Measurements from ENCODE around the gene TBC1D24.
"Not testable (repeated sequence)": the region's sequence is repeated elsewhere in the genome, so short reads cannot be mapped to it uniquely, and the experiment has no call there.

Gene TBC1D24

GRCh38 chr16:2474877-2475412 lies at the start of gene TBC1D24:
TBC1D24 (plus strand) TSS chr16:2475127; CDS start chr16:2496149, 21,022 bp downstream.
- peak; percentile 99 for DNase-seq (ENCODE audit: low spot score)

DNA sequence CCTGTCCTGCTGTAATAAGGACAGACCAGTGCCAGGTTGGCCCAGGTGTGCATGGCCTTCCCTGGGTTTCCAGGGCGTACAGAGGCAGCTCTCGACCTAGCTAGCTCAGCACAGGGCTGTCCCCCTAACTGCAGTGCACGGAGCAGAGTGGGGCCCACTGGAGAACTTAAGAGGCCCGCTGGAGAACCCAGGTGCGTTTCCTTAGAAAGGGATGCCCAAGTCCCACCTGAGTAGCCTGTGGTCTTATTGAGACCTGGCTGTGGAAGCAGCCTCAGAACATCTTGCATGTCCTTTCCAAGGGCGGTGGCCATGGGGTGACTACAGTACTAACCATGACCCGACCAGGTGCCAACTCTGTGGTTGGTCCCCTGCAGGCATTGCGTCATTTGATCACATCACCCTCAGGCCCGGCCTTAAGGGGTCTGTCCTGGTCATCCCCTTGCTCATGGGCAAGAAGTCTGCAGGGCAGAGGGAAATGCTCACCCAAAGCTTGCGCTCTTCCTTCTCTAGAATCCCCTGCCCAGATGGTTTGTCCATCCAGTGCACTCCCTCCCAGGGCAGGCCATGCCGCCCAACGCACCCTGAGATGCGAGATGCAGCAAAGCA lies 49.0 kb upstream of the TBC1D24 start:
- DNase-seq (ENCODE audit: low spot score): no peak

- no peak for DNase-seq (ENCODE audit: low spot score)
Observed at GRCh38 chr16:2426941-2427361, 48.0 kb upstream of the TBC1D24 start.

GRCh38 chr16:2427526-2427925 lies 47.4 kb upstream of the TBC1D24 start:
- no peak for DNase-seq (ENCODE audit: low spot score)

- DNase-seq (ENCODE audit: low spot score): peak; percentile 45
Observed at GRCh38 chr16:2428051-2428783, 46.7 kb upstream of the TBC1D24 start.

- DNase-seq (ENCODE audit: low spot score): no peak
Observed at GRCh38 chr16:2428784-2429033, 46.2 kb upstream of the TBC1D24 start.

DNA sequence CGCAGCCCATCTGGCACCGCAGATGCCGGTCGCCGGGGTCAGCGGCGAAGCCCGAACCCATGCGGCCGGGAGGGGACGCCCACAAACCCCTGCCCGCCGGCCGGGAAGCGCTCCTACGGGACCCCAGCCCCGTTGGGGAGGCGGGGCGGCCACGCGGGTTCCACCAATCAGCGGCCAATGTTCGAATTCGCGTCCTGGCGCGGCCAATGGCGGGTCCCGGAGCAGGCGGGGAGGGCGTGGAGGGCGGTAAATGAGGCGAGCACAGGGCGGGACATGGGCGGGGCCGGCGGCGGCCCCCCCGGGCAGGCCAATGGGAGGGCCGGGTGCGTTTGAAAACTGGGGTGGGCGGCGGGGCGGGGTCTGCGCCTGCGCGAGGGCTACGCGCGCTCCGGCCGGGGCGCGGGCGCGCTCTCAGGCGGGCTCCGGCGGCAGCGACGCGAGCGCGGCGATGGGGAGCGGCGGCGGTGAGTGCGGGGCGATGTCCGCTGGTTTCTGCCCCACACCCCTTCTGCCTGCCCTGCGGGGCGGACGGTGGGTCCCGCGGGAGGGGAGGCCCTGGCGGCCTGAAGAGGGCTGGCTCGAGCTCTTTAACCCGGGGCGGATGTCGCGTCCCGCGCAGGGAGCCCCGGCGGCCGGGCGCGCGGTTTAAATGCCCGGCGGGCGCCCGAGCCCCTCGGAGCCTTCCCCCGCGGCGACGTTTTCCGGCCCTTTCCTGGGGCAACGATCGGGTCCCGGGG lies 45.7 kb upstream of the TBC1D24 start, which contains the start of gene CCNF:
Gene CCNF (plus strand): TSS at position 414 of the 737 bp plus-strand sequence. CDS start 35 bp downstream, at position 449.
- peak; percentile 94 for DNase-seq (ENCODE audit: low spot score)

DNA sequence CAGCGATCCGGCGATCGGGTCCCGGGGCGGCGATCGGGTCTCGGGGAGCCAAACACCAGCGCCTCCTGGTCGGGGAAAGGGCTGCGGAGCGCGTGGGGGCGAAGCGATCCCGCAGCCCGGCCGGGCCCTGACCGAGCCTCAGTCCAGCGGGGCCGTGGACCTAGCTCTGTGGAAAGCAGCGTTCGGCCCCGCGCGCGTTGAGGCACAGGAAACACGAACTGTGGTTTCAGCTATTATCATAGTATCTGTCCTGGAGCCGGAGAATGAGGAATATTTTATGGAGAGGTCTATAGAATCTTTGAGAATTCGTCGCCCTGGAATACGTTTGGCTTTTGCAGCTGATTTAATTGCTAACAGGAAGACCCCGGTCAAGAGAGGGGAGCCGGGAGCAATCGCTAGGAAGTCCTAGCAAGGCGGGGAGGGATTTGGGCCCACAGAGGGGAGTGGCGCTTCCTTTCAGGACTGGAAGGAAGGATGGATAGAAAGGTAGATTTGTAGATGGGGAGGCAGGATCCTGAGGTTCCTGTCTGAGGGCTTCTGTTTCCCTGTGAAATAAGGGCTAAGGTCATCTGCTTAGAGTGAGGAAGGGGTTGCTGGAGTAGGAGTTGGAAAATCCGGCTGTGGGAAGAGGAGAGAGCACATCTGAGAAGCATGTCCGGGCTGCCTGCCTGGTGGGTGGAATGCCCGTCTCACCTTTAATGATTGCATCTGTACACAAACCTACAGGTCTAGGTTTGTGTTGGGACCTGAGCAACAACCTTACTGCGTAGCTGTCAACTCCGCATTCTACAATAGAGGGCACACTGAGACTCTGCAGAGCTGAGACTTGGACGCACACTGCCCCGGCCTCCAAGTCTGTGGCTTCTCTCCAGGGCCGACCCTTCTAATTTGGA lies 44.9 kb upstream of the TBC1D24 start:
- DNase-seq (ENCODE audit: low spot score): no peak

DNA sequence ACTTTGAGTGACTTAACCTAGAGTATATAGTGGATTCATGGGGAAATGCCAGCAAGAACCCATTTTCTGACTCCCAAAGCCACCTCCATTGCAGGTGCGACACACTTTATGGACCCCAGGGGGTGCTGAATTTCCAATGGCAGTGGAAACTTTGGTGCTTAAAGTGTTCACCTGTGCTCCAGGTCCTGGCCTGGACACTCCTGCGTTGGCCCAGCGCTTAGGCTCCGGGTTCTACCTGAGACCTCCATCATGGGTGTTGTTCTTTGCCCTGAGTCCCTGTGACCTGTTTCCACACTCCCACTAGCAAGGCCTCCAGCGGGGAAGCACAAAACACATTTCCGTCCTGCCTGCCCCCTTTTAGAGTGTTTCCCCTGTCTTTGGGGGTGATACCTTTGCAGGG lies 42.6 kb upstream of the TBC1D24 start:
- DNase-seq (ENCODE audit: low spot score): no peak

DNA sequence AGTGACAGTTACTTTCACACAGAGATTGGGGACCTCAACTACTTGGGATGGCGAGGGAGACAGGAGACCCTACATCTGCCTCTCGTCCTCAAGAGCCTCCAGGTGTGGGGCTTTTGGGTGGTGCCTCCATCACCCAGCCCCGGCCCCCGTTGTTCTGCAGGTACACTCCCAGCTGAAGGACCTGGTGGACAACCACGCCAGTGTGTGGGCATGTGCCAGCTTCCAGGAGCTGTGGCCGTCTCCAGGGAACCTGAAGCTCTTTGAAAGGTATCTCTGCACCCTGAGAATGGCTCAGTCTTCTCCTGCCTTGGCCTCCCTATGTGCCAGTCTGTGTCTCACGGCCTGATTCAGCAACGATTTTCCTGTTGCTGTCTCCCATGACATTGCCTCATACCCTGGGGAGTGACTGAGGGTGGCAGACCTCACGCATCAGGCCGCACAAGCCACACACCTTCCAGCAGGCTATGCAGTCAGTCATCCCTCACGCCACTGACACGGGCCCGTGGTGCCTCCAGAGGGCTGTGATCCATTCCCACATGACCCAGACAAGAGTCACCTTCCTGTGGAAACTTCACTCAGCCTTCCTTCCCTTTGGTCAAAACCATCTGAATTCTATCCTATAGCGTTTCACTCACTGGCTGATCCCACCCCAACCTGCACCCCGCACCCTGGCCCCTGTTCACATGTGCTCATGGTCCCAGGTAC lies 42.0 kb upstream of the TBC1D24 start:
- no peak for DNase-seq (ENCODE audit: low spot score)

- not testable (repeated sequence) for DNase-seq (ENCODE audit: low spot score)
Observed at GRCh38 chr16:2435236-2435635, 39.7 kb upstream of the TBC1D24 start.

- no peak for DNase-seq (ENCODE audit: low spot score)
Observed at GRCh38 chr16:2436110-2436509, 38.8 kb upstream of the TBC1D24 start.

DNA sequence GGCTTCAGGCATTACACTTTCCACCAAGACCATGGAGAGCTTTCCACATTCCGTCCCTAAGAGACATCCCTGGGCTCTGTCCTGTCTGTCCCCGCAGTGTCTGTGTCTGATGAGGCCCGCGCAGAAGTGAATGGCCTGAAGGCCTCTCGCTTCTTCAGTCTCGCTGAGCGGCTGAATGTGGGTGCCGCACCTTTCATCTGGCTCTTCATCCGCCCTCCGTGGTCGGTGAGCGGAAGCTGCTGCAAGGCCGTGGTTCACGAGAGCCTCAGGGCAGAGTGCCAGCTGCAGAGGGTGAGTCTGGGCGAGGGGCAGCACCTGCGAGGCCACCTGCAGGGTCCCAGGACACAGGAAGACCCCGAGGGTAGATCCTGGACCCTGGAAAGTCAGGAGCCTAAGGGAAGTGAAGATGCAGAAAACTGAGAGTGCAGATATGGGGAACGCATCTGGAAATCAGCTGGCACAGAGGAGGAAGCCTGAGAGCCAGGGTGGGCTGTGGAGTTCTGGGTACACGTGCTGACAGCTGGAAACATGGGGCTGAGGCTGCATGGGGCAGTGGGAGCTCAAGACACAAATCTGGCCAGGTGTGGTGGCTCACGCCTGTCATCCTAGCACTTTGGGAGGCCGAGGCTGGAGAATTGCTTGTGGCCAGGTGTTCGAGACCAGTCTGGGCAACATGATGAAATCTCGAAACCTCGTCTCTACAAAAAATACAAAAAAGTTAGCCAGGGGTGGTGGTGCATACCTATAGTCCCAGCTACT lies 37.7 kb upstream of the TBC1D24 start:
- no peak for DNase-seq (ENCODE audit: low spot score)

- no peak for DNase-seq (ENCODE audit: low spot score)
Observed at GRCh38 chr16:2438121-2438520, 36.8 kb upstream of the TBC1D24 start.

- DNase-seq (ENCODE audit: low spot score): no peak
Observed at GRCh38 chr16:2439598-2439997, 35.3 kb upstream of the TBC1D24 start.

DNA sequence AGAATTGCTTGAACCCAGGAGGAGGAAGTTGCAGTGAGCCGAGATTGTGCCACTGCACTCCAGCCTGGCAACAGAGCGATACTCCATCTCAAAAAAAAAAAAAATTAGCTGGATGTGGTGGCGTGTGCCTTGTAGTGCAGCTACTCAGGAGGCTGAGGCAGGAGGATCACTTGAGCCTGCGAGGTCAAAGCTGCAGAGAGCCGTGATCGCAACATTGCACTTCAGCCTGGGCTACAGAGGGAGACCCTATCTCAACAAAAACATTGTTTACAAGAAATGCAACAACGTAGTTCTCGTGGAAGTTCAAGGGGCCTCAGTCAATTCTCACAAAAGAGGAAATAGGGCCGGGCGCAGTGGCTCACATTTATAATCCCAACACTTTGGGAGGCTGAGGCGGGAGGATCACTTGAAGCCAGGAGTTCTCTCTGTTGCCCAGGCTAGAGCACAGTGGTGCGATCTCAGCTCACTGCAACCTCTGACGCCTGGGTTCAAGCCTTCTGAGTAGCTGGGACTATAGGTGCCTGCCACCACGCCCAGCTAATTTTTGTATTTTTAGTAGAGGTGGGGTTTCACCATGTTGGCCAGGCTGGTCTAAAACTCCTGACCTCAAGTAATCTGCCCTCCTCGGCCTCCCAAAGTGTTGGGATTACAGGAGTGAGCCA lies 33.7 kb upstream of the TBC1D24 start:
- DNase-seq (ENCODE audit: low spot score): not testable (repeated sequence)

DNA sequence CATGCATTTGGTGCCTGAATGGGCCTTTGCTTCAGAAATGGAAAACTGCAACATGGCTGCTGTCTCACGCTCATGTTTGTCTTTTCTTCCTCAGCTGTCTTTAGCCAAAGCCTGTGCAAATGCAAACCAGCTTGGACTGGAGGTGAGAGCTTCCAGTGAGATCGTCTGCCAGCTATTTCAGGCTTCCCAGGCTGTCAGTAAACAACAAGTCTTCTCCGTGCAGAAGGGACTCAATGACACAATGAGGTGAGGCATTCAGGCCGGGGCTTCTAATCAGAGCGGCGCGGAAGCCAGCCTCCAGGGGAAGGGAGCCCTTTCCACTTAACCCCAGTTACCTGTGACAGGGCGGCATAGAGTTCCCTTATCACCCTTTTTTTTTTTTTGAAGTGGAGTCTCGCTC lies 31.4 kb upstream of the TBC1D24 start:
- no peak for DNase-seq (ENCODE audit: low spot score)

DNA sequence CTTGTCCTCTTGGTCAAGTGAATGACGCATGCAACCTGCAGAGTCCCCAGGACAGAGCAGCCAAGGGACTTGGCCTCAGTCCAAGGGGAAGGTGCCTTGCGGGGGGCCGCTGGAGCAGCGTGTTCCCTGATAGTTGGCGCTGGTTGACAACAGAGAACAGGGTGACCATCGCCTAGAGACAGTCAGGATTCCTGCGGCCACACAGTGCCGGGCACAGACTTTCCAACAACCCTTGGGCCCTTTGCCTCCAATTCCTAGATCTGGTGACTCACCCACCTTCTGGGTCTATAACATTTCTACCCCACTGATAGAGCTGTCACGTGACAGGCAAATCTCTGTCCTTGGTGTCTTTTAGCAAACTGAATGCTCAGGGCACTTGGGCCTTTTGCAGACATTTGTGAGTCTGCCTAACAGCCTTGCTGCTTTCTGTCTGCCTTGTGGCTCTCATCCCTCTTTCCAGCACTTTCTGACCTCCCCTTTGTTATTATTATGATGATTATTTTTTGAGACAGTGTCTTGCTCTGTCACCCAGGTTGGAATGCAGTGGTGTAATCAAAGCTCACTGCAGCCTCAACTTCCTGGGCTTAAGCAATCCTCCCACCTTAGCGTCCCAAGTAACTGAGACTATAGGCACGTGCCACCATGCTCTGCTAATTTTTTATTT lies 26.9 kb upstream of the TBC1D24 start:
- no peak for DNase-seq (ENCODE audit: low spot score)

GRCh38 chr16:2449118-2449517 lies 25.8 kb upstream of the TBC1D24 start:
- no peak for DNase-seq (ENCODE audit: low spot score)

Measured in HuH-7.5 (cell line).